Esophagus muscularis mucosa (tissue), 3 donors: ENCODE data around the gene CHI3L2.

ENCODE experiments used
- CTCF ChIP-seq, 3 experiments: fragments of 200-600 bp in 2 of 3; fragments of 450-650 bp in 1 of 3; sonication (generic) in 2 of 3; IDR thresholded peaks; one replicate each; pipeline ENCODE4 v1.5.1; 2017 to 2019; ENCODE audit warnings: antibody characterized with exemption in 3 of 3, mild to moderate bottlenecking in 2 of 3, moderate library complexity in 1 of 3
- POLR2AphosphoS5 ChIP-seq, 2 donors: sonication (generic); formaldehyde crosslinking; IDR thresholded peaks; one replicate each; pipeline ENCODE4 v1.6.1; 2017; ENCODE audit warnings: antibody characterized with exemption in 2 of 2

- TF ChIP-seq CTCF (IDR thresholded peaks at IDR 0.05) (no peak), POLR2AphosphoS5 (IDR thresholded peaks at IDR 0.05) (no peak)
These were observed 24.5 kb upstream of the CHI3L2 start for GRCh38 chr1:111202707-111203623.
